ENCODE data around the gene CCNE1. TPM values are rescaled to one million over a fixed set of nuclear protein-coding genes. Genes with fewer than 3 reads are reported as not detected.

Gene CCNE1
- polyA plus RNA-seq (ENCODE audit: insufficient read length in 10 of 10), result 10 to 100 TPM; 16.3 to 27.0 (median 22.6) TPM
- long read RNA-seq, donor 1, partial matches to known transcripts, result 0 of 1 reads
- long read RNA-seq, donor 1, other reads (novel, unspliced or antisense), result 0 of 1 reads
- long read RNA-seq, donor 2, partial matches to known transcripts, result 0 of 3 reads
- long read RNA-seq, donor 2, other reads (novel, unspliced or antisense), result 0 of 3 reads
- long read RNA-seq, donor 3, result 0 reads
- long read RNA-seq, donor 4, partial matches to known transcripts, result 0 of 3 reads
- long read RNA-seq, donor 4, other reads (novel, unspliced or antisense), result 0 of 3 reads
- long read RNA-seq, donor 5, result 0 reads
- long read RNA-seq, donor 6, partial matches to known transcripts, result 0 of 1 reads
- long read RNA-seq, donor 6, other reads (novel, unspliced or antisense), result 0 of 1 reads
- long read RNA-seq, donor 7, partial matches to known transcripts, result 0 of 5 reads
- long read RNA-seq, donor 7, other reads (novel, unspliced or antisense), result 0 of 5 reads
- long read RNA-seq, donor 8, result 0 reads
- long read RNA-seq, donor 9, partial matches to known transcripts, result 0 of 1 reads
- long read RNA-seq, donor 9, other reads (novel, unspliced or antisense), result 0 of 1 reads

GRCh38 chr19:29811125-29812079 lies at the start of gene CCNE1:
TSS of gene CCNE1 (plus strand) at chr19:29811991. CDS start at chr19:29812556, 565 bp downstream.
- DNase-seq, result peak; percentile 89 to 93 (median 91)

DNA sequence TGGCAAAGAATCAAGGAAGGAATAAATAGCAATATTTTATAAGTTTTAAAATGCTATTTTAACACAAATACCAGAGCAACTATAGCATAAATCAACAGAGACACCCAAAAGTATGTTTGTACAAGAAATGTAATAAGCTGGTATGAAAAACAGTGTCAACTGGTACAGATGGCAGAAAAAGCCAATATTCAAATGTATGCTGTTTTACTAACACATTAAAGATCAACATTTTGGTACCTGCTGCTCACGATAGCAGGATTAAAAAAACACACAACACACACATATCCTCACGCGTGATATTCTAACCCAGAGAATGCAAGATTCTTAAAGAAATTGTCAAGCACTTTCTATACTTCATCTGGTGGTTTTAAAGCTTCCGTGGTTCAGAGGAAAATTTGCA lies 48.6 kb upstream of the CCNE1 start:
- DNase-seq, result no peak

DNA sequence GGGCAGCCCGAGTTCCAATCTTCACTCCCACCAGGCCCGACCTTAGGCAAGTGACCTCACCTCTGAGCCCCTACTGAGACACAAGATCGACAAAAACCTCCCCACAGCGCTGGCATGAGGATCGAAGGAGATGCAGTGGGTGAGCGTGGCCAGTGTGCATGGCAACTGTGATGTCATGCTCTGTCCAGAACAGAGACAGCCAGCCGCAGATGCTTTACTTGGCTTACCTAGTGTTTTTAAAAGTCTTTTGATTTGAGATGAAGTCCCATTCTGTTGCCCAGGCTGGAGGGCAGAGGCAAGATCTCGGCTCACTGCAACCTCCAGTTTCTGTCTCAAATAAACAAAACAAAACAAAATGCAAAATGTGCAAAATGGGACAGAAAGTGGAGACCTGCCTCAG lies 47.4 kb upstream of the CCNE1 start:
- DNase-seq, result no peak

DNA sequence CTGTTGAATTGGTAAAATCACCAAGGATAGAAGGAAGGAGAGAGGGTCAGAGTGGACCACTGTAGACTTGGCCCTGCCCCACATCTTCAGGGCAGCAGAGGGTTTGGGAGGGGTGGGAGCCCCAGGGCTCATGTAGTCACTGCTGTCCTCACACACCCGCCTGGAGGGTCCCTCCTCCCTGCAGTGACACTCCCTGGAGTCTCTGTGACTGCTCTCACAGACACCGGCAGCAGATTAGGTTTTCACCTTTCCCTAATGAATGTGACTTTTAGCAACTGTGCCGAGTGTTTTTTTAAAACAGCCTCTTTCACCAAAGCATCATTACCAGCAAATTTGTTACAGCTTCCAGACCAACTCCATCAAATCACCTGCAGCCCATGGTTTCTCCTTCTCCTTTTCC lies 45.7 kb upstream of the CCNE1 start:
- no peak for DNase-seq

GRCh38 chr19:29767039-29767735 lies 44.6 kb upstream of the CCNE1 start:
- no peak for DNase-seq

- no peak for DNase-seq
Observed at GRCh38 chr19:29768166-29768565, 43.6 kb upstream of the CCNE1 start.

- DNase-seq, result no peak
Observed at GRCh38 chr19:29769997-29770396, 41.8 kb upstream of the CCNE1 start.

DNA sequence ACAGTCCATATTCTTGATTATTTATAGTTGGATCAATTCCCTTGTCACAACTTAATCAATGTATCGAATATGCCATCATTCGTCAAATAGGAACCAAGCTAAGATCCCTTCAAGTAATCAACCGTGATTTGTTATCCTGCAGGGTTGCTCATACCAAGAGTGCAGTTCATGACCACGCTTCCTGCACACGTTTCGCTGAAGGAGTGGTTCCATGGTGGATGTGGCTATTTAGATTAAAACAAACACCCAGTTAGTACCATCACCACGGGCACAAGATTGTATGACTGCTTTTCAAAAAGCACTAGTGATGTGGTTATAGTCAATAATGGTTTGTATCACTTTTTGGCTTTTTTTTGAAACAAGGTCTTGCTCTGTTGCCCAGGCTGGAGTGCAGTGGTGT lies 41.1 kb upstream of the CCNE1 start:
- no peak for DNase-seq

DNA sequence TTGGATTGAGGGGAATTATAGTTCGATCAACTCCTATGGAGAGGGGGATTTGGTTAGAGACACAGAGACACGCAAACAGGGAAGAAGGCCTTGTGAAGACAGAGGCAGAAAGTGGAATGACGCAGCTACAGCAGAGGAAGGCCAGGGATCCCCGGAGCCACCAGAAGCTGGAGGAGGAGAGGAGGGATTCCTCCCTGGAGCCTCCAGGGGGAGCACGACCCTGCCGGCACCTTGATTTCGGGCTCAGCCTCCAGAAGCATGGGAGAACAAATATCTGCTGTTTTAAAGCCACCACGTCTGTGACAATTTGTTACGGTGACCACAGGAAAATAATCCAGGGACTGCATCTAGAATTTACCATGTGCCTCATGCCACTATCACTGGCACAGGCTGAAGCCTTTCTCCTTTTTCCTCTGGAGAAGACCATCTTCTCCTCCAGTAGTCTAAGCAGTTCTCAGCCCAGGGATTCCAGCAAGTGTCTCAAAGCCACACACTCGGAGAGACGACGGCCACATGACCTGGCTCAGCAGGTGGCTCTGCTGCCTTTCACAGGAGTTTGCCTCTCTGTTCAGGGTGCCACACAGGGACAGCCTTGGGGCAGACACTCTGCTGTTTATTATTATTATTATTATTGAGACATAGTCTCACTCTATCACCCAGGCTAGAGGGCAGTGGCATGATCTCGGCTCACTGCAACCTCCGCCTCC lies 39.9 kb upstream of the CCNE1 start:
- DNase-seq, result peak in 2 of 3 donors; percentile 63 to 81

DNA sequence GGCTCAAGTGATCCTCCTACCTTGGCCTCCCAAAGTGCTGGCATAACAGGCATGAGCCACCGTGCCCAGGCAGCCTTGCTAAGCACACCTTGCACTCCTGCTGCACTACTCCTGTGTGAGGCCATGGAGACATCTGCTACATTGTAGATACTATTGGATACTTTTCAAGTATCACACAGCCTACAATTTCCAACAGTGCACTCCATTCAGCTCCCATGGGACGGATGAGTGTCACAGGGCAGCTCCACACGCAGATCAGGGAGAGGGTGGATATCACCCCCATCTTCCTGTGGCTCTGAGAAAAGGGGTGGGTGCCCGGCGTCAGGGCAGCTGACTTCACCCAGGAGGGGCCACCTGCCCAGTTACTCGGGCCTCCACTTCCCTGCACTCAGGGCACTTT lies 39.1 kb upstream of the CCNE1 start:
- DNase-seq, result no peak

DNA sequence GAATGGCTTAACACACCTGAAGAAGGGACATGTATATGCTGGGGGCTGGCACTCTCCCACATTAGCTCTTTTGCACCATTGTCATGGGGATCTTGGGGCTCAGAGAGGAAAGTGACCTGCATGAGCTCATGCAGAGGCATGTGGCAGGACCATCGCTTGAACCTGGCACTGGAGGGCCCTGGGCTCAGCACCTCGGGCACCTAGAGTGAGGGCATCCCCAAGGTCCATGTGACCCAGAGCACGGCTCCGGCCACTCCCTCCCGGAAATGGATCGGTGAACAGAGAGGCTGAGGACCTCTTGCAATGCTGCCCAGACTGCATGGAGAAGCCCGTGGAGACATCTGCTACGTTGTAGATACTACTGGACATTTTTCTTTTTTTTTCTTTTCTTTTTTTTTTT lies 38.6 kb upstream of the CCNE1 start:
- no peak for DNase-seq

DNA sequence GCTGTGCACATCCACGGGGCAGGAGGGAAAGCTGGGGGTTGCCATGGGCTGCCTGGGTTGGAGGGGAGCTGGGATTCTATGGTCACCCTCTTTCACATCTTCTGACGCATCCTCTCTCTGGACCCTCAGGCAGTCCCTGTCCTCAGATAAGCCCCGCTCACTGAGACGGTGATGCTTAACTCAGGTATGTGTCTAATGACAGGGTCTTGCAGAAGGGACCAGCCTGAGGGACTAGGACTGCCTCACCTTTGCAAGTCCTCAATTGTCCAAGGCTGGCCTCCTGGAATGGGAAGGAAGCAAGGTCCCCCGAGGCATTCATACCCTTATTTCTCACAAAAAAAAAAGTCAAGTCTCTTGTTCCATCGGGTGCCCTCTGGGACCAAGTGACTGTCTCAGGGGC lies 37.7 kb upstream of the CCNE1 start:
- DNase-seq, result no peak

DNA sequence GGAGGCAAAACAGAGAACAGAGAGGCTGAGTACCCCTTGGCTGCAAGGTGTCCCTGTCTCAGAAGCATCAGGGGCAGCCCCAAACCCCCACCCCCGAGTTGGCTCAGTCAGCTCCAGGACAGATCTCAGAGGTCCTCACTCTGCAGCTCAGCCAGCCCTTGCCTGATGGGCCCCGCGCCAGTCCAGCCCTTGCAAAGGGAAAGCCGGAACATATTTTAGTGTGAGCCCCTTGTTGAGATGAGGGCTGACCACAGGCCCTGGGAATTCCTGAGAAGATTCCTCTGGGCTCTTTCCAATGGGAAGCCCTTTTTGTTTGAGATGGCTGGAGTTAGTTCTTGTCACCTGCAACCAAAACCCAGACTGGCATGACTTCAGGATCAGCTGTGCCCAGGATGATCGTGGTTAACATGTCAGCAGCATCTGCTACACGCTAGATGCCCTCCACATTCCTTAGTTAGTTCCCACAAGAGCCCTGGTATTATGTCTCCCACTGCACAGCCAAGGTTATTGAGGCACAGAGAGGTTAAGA lies 33.9 kb upstream of the CCNE1 start:
- DNase-seq, result peak in 1 of 3 donors; percentile 53

- DNase-seq, result no peak
Observed at GRCh38 chr19:29779921-29780320, 31.9 kb upstream of the CCNE1 start.

GRCh38 chr19:29781386-29782259 lies 30.2 kb upstream of the CCNE1 start:
- peak; percentile 56 to 89 (median 76) for DNase-seq

DNA sequence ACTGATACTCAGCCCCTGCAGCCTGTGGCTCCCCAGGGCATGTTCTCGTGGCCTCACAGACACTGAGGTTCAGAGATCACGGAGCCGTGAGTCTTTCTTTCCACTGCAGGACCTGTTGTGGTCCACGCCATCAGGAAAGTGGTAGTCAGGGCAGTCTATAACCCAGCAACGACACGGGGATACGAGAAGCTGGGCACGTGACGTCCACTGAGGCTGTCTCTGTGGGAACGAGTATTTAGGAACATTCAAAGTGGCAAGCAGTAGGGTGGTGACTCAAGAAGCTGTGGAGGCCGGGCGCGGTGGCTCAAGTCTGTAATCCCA lies 29.6 kb upstream of the CCNE1 start:
- DNase-seq, result no peak

GRCh38 chr19:29783627-29784190 lies 28.1 kb upstream of the CCNE1 start:
- DNase-seq, result no peak

DNA sequence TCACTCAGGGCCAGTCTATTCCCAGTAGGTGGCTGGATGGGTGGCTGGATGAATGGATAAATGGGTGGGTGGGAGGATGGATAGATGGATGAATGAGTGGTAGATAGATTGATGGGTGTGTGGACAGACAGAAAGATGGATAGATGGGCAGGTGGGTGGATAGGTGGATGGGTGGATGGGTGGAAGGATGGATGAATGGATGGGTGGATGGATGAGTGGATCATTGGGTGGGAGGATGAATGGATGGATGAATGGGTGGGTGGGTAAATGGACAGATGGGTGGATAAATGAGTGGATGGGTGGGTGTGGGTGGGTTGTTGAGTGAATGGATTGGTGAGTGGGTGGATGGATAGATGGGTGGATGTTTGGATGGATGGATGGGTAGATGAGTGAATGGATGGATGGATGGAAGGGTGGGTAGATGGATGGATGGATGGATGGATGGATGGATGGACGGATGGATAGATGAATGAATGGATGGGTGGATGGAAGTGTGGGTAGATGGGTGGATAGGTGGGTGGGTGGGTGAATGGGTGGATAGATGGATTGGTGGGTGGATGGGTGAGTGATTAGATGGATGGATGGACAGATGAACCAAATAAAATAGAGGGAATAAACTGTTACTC lies 27.1 kb upstream of the CCNE1 start:
- DNase-seq, result no peak

GRCh38 chr19:29785360-29785759 lies 26.4 kb upstream of the CCNE1 start:
- DNase-seq, result no peak

All from muscle of back (tissue), 13 donors.